ENCODE measurements around the gene CYLD.

Gene CYLD

GRCh38 chr16:50776037-50776436 is 34.2 kb downstream of the CYLD start:
- DNase-seq (ENCODE audit: low read depth in 1 of 2, low spot score in 1 of 2), result no peak

GRCh38 chr16:50778284-50779163 is 36.6 kb downstream of the CYLD start:
- no peak for DNase-seq (ENCODE audit: low read depth in 1 of 2, low spot score in 1 of 2)

DNA sequence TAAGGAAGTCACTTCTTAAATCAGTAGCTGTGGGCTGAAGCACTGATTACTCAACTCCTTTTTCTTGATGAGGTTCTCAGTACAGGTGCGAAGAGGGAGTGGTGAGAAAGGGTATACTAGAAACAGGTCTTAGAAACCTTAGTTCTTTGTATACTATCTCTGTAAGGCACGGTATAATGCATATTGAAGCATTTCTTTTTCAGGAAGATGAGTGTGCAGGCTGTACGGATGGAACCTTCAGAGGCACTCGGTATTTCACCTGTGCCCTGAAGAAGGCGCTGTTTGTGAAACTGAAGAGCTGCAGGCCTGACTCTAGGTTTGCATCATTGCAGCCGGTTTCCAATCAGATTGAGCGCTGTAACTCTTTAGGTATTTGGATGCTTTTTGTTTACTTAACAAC is 39.2 kb downstream of the CYLD start:
- DNase-seq (ENCODE audit: low read depth in 1 of 2, low spot score in 1 of 2), result no peak

DNA sequence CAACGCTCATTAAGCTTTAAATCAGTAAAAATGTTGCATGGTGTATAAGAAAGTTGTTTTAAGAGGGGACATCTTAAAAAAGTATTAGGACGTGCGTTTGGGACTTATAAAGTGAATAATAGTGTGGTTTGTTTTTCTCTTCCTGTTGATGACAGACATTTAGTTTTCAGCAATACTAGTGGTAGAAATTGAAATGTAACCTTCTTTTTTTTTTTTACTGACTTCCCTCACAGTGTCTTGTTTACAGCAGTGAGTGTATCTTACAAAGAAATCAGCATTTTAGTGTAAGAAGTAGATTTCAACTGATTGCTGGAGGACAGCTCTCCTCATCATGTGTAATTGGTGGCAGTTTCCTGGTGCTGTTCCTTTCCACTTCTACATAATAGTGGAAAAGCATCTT is 39.6 kb downstream of the CYLD start:
- DNase-seq (ENCODE audit: low read depth in 1 of 2, low spot score in 1 of 2), result no peak

DNA sequence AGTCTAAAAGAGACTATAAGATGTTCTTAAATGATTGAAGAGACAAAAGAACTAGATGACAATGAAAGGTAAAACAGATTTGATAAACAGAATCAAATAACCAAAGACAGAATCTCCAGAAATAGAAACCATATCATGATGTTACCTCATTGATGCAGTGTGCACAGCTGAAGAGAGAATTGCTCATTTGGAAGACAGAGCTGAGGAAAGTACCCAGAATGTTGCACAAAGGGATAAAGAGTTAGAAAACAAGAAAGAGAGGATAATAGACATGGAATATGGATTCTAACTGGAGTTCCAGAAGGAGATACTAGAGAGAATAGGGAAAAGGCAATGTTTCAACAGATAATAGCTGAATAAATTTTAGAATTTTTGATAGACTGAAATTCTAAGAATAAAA is 47.9 kb downstream of the CYLD start:
- DNase-seq (ENCODE audit: low read depth in 1 of 2, low spot score in 1 of 2), result no peak

DNA sequence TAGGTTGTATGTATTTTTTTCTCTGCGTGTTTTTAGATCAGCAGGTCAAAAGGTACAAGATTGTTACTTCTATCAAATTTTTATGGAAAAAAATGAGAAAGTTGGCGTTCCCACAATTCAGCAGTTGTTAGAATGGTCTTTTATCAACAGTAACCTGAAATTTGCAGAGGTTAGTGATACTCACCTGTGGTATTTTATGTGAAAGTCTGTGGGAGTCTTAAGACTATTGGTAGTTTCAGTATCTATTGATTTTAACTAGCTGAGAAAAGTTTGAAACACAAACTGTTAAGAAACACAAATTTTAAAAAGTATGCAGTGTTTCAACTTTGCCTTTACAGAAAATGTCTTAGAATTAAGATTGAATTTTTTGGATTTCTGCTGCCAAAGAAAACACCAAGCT is 49.6 kb downstream of the CYLD start:
- no peak for DNase-seq (ENCODE audit: low read depth in 1 of 2, low spot score in 1 of 2)

DNA sequence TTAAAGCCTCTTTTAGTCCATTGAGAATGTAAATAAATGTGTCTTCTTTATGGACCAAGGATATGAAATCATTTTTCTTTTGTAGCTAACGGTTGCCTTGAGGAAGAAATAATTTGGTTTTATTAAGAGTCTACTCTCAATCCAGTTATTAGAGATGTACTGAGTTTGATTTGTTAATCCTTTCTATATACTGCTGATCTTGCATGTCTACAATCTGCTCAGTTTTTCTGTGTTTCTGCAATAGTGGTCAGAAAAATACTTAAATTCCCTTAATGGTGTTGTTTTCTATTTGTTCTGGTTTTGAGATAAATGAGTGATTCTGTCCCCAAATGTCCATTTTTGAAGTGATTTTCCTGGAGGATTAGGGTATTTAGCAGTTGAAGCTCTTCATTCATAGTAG is 54.9 kb downstream of the CYLD start:
- no peak for DNase-seq (ENCODE audit: low read depth in 1 of 2, low spot score in 1 of 2)

- DNase-seq (ENCODE audit: low read depth in 1 of 2, low spot score in 1 of 2), result no peak
Observed at GRCh38 chr16:50797456-50797855, 55.6 kb downstream of the CYLD start.

GRCh38 chr16:50800074-50800473 is 58.2 kb downstream of the CYLD start:
- no peak for DNase-seq (ENCODE audit: low read depth in 1 of 2, low spot score in 1 of 2)

- no peak for DNase-seq (ENCODE audit: low read depth in 1 of 2, low spot score in 1 of 2)
Observed at GRCh38 chr16:50801036-50801435, 59.1 kb downstream of the CYLD start.

GRCh38 chr16:50802000-50802399 is 60.1 kb downstream of the CYLD start:
- no peak for DNase-seq (ENCODE audit: low read depth in 1 of 2, low spot score in 1 of 2)

- DNase-seq (ENCODE audit: low read depth in 1 of 2, low spot score in 1 of 2), result no peak
Observed at GRCh38 chr16:50802961-50803360, 61.1 kb downstream of the CYLD start.

- DNase-seq (ENCODE audit: low read depth in 1 of 2, low spot score in 1 of 2), result no peak
Observed at GRCh38 chr16:50804290-50804907, 62.5 kb downstream of the CYLD start.

DNA sequence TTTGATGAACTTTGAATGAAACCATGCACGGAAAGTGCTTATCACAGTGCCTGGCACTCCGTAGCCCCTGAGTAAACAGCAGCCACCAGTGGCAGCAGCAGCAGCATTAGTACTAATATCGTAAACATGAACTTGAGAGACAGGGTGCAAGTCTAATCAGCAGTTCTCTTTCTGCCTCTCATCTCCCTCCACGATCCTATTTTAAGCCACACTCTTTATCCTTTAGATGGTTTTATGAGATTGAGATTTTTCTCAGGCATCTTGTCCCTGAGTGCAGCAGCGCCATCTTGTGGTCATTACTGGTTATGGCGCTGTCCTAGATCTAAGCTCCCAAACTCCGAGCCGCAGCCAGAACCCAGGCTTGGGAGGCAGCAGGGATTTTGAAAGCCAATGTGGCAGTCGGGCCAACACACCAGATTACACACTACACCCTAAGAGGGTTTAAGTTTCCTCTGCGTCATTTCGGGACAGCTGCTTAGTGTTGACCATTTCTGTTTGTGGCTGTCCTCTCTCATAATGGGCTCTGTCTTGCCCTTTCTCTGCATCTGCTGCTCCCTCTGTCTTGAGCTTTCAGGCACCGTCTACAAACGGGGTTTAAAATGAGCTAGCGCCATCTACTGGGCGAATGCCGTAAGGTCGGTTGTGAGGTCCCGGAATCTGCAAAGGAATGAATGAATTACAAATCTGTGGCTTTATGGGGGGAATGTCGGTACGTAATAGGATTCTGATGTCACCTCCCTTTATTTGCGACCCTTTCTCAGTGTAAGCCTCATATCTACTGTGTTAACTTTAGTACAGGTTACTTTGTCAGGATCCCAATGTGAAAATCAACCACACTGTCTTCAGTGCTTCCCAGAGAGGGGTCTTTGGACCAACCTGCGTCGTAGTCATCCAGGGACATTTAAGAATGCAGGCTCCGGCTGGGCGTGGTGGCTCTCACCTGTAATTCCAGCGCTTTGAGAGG is 64.5 kb downstream of the CYLD start:
- DNase-seq (ENCODE audit: low read depth in 1 of 2, low spot score in 1 of 2), result peak; percentile 63 to 66

- no peak for DNase-seq (ENCODE audit: low read depth in 1 of 2, low spot score in 1 of 2)
Observed at GRCh38 chr16:50808929-50809538, 67.1 kb downstream of the CYLD start.

DNA sequence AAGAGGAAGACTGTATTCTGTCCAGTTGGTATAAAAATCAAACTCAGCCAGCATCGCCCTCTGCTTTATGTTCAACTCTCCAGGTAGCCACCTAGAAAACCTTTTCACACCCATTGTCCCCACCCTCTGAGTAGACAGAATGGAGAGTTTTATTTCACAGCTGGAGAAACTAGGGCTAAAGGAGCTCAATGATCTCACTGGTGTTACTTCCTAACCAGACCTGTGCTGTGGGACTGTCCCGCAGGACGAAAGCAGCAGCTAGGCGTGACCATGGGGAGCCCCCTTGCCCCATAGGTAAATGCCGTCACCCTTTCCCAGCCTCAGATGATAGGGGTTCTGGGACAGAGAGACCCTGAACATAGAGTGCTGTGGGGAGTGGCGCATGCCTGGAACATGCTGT is 67.7 kb downstream of the CYLD start:
- DNase-seq (ENCODE audit: low read depth in 1 of 2, low spot score in 1 of 2), result no peak

DNA sequence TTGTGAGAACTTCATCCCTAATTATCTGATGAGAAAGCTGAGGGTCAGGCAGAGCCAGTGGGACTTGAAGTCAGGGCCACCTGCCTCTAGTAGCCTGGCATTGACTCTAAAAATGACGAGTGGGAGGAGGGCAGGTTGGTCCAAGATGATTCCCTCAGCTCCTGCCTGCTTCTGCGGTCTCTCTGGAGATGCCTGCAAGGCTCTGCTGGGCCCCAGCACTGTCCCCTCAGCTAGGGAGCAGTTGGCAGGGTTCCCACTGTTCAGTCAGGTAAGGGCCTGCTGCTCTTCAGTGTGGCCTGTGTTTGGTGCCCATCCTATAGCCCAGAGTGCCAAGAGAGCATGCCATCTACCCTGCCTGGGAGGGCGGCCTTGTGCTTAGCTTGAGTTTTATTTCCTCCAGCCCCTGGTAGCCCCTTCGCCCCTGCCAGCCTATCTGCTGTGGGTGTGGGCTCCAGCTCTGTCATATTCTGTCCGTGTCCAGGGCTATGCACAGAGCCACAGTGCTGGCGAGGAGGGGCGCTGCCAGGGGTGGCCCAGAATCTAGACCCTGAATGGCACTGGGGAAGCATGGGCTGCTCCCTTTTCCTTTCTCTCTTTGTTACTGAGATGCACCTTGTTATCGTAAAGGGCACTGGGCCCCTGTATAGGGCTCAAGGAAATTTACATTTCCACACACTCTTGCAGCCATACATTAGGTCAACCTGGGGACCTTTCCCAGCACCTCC is 68.5 kb downstream of the CYLD start:
- no peak for DNase-seq (ENCODE audit: low read depth in 1 of 2, low spot score in 1 of 2)

GRCh38 chr16:50812046-50812445 is 70.2 kb downstream of the CYLD start:
- no peak for DNase-seq (ENCODE audit: low read depth in 1 of 2, low spot score in 1 of 2)

DNA sequence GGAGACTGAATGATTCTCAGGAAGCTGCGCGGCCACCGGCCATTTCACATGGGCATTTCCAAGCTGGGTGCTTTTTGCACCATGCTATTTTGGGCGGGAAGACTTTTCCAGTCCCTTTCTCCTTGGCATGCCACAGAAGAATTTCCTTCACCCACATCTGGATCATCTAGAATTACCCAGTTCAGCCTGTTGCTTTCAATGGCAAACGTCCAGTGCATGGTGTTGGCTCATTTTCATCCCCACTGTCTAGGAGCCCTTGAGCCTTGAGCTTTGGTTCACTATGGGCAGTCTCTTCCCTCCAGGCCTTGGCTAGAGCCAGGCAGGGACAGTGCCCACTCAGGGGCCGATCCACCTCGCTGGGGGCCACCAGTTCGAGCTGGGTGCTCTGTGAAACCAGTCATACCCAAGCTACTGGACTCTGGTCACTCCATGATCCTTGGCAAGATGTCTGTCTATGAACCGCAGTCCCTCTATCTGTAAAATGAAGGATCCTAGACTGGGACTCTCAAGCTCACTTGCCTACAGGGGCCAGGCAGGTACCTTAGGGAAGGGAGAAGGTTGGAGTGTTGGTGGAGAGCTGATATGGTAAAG is 71.1 kb downstream of the CYLD start:
- DNase-seq (ENCODE audit: low read depth in 1 of 2, low spot score in 1 of 2), result no peak

DNA sequence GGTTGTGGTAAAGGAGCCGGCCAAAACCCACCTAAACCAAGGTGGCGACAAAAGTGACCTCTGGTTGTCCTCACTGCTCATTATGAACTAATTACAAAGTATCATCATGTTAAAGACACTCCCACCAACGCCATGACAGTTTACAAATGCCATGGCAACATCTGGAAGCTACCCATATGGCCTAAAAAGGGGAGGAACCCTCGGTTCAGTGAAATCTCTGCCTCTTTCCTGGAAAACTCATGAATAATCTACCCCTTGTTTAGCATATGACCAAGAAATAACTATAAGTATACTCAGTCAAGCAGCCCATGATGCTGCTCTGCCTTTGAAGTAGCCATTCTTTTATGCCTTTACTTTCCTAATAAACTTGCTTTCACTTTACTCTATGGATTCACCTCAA is 72.2 kb downstream of the CYLD start:
- no peak for DNase-seq (ENCODE audit: low read depth in 1 of 2, low spot score in 1 of 2)

Data from stimulated activated CD4-positive, alpha-beta T cell treated with anti-CD3 and anti-CD28 coated beads, Interleukin-15, amount 100 ng/mL, for 1 hour (primary cell).